ENCODE results near the gene SLC12A7.

DNA sequence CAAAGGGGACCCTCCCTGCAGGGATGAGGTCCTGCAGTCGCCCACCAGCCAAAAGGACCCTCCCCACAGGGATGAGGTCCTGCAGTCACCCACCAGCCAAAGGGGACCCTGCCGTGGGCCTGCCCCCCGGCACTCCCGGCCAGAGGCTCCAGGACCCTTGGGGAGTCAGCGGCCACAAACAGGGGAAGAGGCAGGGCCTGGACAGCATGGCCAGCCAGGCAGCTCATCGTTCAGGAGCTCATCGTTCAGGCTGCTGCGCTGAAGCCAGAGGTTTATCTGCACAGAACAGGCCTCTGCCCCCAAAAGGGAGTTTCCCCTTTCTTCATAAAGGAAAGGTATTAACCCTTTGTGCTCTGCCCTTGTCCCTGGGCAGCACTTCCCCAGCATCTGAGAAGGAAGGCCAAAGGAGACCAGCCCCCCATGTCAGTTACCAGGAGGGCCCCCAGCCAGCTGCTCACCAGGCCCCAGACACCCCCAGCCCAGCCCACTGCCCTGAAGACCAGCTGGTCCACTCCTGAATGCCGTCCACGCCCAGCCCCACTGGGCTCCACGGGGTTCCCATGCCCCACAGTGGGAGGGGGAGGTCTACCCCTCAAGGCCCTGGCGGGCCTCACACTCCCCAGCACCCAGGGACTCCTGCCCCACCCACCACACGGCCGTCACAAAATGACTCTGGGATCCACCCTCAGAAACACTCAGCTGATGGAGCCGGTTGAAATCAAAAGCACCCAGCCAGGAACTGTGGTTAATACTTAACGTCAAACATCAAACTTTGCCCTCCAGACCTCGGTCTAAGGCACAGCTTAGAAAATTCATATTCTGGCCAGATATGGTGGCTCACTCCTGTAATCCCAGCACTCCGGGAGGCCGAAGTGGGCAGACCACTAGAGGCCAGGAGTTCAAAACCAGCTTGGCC is 6.3 kb downstream of the SLC12A7 start:
- TF ChIP-seq, protein P1, sequence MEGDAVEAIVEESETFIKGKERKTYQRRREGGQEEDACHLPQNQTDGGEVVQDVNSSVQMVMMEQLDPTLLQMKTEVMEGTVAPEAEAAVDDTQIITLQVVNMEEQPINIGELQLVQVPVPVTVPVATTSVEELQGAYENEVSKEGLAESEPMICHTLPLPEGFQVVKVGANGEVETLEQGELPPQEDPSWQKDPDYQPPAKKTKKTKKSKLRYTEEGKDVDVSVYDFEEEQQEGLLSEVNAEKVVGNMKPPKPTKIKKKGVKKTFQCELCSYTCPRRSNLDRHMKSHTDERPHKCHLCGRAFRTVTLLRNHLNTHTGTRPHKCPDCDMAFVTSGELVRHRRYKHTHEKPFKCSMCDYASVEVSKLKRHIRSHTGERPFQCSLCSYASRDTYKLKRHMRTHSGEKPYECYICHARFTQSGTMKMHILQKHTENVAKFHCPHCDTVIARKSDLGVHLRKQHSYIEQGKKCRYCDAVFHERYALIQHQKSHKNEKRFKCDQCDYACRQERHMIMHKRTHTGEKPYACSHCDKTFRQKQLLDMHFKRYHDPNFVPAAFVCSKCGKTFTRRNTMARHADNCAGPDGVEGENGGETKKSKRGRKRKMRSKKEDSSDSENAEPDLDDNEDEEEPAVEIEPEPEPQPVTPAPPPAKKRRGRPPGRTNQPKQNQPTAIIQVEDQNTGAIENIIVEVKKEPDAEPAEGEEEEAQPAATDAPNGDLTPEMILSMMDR (IDR thresholded peaks at IDR 0.05; ENCODE audit: insufficient read depth, low read depth, low read length) = no peak
- no peak for TF ChIP-seq EZH2 (IDR thresholded peaks at IDR 0.05; ENCODE audit: insufficient read depth, low read length)

All from astrocyte (in vitro differentiated cells and primary cell).